ENCODE results near the gene PERCC1. TPM values are rescaled to one million over a fixed set of nuclear protein-coding genes. Genes with fewer than 3 reads are reported as not detected.

PERCC1 gene
- polyA plus RNA-seq, 1 experiment, result not detected

- Histone ChIP-seq H3K9me3 (ENCODE audit: control insufficient read depth, insufficient read depth, low read length) (no peaks in the 10 kb centered on the region; the same call in 1 of the 2 replicates), H3K27me3 (ENCODE audit: control insufficient read depth, insufficient read depth, low read length) (no peaks in the 10 kb centered on the region), H3K27ac (ENCODE audit: low read depth, low read length) (no peak overlapping the region), H3K4me3 (ENCODE audit: low read depth, low read length) (no peak overlapping the region)
- POLR2A ChIA-PET, result no interaction called here
- CTCF ChIA-PET, result no interaction called here
- no peak for DNase-seq (ENCODE audit: low read depth, low spot score)
- TF ChIP-seq CTCF (IDR thresholded peaks at IDR 0.05; ENCODE audit: low read depth, low read length), result no peak
Measured at GRCh38 chr16:1458336-1458976, 27.6 kb downstream of the PERCC1 start.

GRCh38 chr16:1458977-1459341, 28.1 kb downstream of the PERCC1 start:
- no peak for DNase-seq (ENCODE audit: low read depth, low spot score)
- no peaks in the 10 kb centered on the region for H3K27me3 ChIP-seq (ENCODE audit: control insufficient read depth, insufficient read depth, low read length)
- no peak overlapping the region for H3K4me3 ChIP-seq (ENCODE audit: low read depth, low read length)
- no peak overlapping the region for H3K27ac ChIP-seq (ENCODE audit: low read depth, low read length)
- no peak for TF ChIP-seq CTCF (IDR thresholded peaks at IDR 0.05; ENCODE audit: low read depth, low read length)
- H3K9me3 ChIP-seq (ENCODE audit: control insufficient read depth, insufficient read depth, low read length), result no peaks in the 10 kb centered on the region; the same call in 1 of the 2 replicates
- CTCF ChIA-PET, result no interaction called here
- POLR2A ChIA-PET, result no interaction called here

- POLR2A ChIA-PET, result no interaction called here
- no peak overlapping the region for H3K27ac ChIP-seq (ENCODE audit: low read depth, low read length)
- no peaks in the 10 kb centered on the region; the same call in 1 of the 2 replicates for H3K9me3 ChIP-seq (ENCODE audit: control insufficient read depth, insufficient read depth, low read length)
- no peak for DNase-seq (ENCODE audit: low read depth, low spot score)
- TF ChIP-seq CTCF (IDR thresholded peaks at IDR 0.05; ENCODE audit: low read depth, low read length), result no peak
- CTCF ChIA-PET, result no interaction called here
- no peak overlapping the region for H3K4me3 ChIP-seq (ENCODE audit: low read depth, low read length)
- no peaks in the 10 kb centered on the region for H3K27me3 ChIP-seq (ENCODE audit: control insufficient read depth, insufficient read depth, low read length)
Measured at GRCh38 chr16:1459967-1460366, 29.1 kb downstream of the PERCC1 start.

GRCh38 chr16:1460602-1461138, 29.8 kb downstream of the PERCC1 start:
- TF ChIP-seq CTCF (IDR thresholded peaks at IDR 0.05; ENCODE audit: low read depth, low read length), result no peak
- H3K27me3 ChIP-seq (ENCODE audit: control insufficient read depth, insufficient read depth, low read length), result no peaks in the 10 kb centered on the region
- ChIA-PET CTCF (no interaction called here), POLR2A (no interaction called here)
- H3K27ac ChIP-seq (ENCODE audit: low read depth, low read length), result no peak overlapping the region
- H3K9me3 ChIP-seq (ENCODE audit: control insufficient read depth, insufficient read depth, low read length), result no peaks in the 10 kb centered on the region; the same call in 1 of the 2 replicates
- H3K4me3 ChIP-seq (ENCODE audit: low read depth, low read length), result no peak overlapping the region
- DNase-seq (ENCODE audit: low read depth, low spot score), result no peak

- no peak overlapping the region for H3K4me3 ChIP-seq (ENCODE audit: low read depth, low read length)
- ChIA-PET POLR2A (no interaction called here), CTCF (no interaction called here)
- H3K27ac ChIP-seq (ENCODE audit: low read depth, low read length), result no peak overlapping the region
- no peaks in the 10 kb centered on the region; the same call in 1 of the 2 replicates for H3K9me3 ChIP-seq (ENCODE audit: control insufficient read depth, insufficient read depth, low read length)
- TF ChIP-seq CTCF (IDR thresholded peaks at IDR 0.05; ENCODE audit: low read depth, low read length), result no peak
- no peak for DNase-seq (ENCODE audit: low read depth, low spot score)
- H3K27me3 ChIP-seq (ENCODE audit: control insufficient read depth, insufficient read depth, low read length), result no peaks in the 10 kb centered on the region
Measured at GRCh38 chr16:1461146-1461545, 30.3 kb downstream of the PERCC1 start.
